ENCODE measurements around the gene CCDC17. TPM values are rescaled to one million over a fixed set of nuclear protein-coding genes. Genes with fewer than 3 reads are reported as not detected.

Gene CCDC17
- total RNA-seq, 1 experiment from 2014 or later: 1.9 TPM

DNA sequence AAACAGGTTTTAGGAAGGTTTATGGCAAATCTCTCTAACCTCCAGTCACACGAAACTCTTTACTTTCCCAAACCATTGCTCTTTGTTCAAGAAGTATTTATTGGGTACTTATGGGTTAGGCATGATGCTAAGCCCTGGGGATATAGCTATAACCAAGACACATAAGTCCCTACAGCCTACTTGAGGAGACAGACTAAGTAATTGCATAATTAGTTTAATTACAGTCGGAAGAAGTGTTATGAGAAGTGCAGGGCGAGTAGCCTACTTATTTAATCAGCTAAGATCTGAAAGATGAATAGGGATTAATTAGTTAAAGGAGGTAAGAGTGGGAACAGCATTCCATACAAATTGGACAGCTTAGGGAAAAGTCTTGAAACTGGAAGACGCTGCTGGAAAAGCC is 53.2 kb downstream of the CCDC17 start:
- no peak overlapping the region for H2AFZ ChIP-seq (ENCODE audit: low read length)
- H4K8ac ChIP-seq (replicated peaks; ENCODE audit: insufficient read length, low read depth, low read length): no peak overlapping the region
- H3K23ac ChIP-seq (ENCODE audit: insufficient read length, low read depth, low read length): no peak overlapping the region
- no peak overlapping the region for H3K56ac ChIP-seq (ENCODE audit: insufficient read length, low read depth, low read length)
- no CpG with 5 or more reads among the region's 4 CpGs for WGBS (ENCODE audit: extremely low coverage, insufficient read length, low lambda C conversion rate)
- no peak overlapping the region for H3K18ac ChIP-seq (ENCODE audit: insufficient read length, low read depth, low read length)
- no peak overlapping the region for H2BK5ac ChIP-seq (ENCODE audit: insufficient read length, low read length)
- no peak overlapping the region for H2BK20ac ChIP-seq (ENCODE audit: low read depth, low read length, poor library complexity, severe bottlenecking)
- H3K79me1 ChIP-seq (ENCODE audit: insufficient read depth, low read depth, low read length, poor library complexity, severe bottlenecking): no peaks in the 10 kb centered on the region
- Mint-ChIP-seq H3K4me3 (no peak overlapping the region), H3K27ac (peak overlapping the region in 2 of 3 experiments; percentile 4 to 16; a peak in 2 of 7 replicates), H3K27me3 (ENCODE audit: low read depth) (no peaks in the 10 kb centered on the region), H3K4me1 (peaks cover 22 to 23% of the 10 kb centered on the region in 2 experiments), H3K36me3 (ENCODE audit: insufficient read depth in 1 of 3, low read depth in 3 of 3) (peaks cover 29 to 61% (median 40%) of the 10 kb centered on the region in 3 experiments; a peak in 6 of 7 replicates), H3K9me3 (no peaks in the 10 kb centered on the region)
- H2AK5ac ChIP-seq (ENCODE audit: insufficient read length, low read length): no peak overlapping the region
- H3K27ac ChIP-seq (ENCODE audit: insufficient read length, low read depth, low read length): no peak overlapping the region
- no peak overlapping the region for H3K4me2 ChIP-seq (ENCODE audit: insufficient read depth, insufficient read length, low read length)
- H2BK120ac ChIP-seq (ENCODE audit: low read depth, low read length, poor library complexity, severe bottlenecking): no peak overlapping the region
- no peak overlapping the region for H2BK15ac ChIP-seq (ENCODE audit: low read depth, low read length)
- H3T11ph ChIP-seq (ENCODE audit: low read length): no peak overlapping the region
- H2BK12ac ChIP-seq (ENCODE audit: insufficient read length, low read depth, low read length): no peak overlapping the region
- no peak overlapping the region for H3K9ac ChIP-seq (ENCODE audit: extremely low read depth, insufficient read length, low read length)
- H4K5ac ChIP-seq (ENCODE audit: insufficient read length, low read depth, low read length): no peak overlapping the region
- H3K9me3 ChIP-seq (ENCODE audit: control insufficient read depth, low read depth, low read length): no peaks in the 10 kb centered on the region
- 0 out of 2 replicates have a peak, but pooled peaks cover 2% of the 10 kb centered on the region for H3K4me1 ChIP-seq (ENCODE audit: insufficient read depth, low read length)
- TF ChIP-seq, protein P1, sequence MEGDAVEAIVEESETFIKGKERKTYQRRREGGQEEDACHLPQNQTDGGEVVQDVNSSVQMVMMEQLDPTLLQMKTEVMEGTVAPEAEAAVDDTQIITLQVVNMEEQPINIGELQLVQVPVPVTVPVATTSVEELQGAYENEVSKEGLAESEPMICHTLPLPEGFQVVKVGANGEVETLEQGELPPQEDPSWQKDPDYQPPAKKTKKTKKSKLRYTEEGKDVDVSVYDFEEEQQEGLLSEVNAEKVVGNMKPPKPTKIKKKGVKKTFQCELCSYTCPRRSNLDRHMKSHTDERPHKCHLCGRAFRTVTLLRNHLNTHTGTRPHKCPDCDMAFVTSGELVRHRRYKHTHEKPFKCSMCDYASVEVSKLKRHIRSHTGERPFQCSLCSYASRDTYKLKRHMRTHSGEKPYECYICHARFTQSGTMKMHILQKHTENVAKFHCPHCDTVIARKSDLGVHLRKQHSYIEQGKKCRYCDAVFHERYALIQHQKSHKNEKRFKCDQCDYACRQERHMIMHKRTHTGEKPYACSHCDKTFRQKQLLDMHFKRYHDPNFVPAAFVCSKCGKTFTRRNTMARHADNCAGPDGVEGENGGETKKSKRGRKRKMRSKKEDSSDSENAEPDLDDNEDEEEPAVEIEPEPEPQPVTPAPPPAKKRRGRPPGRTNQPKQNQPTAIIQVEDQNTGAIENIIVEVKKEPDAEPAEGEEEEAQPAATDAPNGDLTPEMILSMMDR (conservative IDR thresholded peaks at IDR 0.05): no peak
- no peaks in the 10 kb centered on the region for H3K27me3 ChIP-seq (ENCODE audit: insufficient read depth, low read length)
- no peaks in the 10 kb centered on the region for H3K79me2 ChIP-seq (ENCODE audit: insufficient read depth, low read length)
- H3K4ac ChIP-seq (ENCODE audit: low read depth, low read length): no peak overlapping the region
- no peaks in the 10 kb centered on the region for H3K23me2 ChIP-seq (ENCODE audit: insufficient read length, low read depth, low read length, poor library complexity, severe bottlenecking)
- H4K20me1 ChIP-seq (ENCODE audit: control insufficient read depth, insufficient read depth, insufficient read length): no peaks in the 10 kb centered on the region
- no peak overlapping the region for H4K91ac ChIP-seq (ENCODE audit: insufficient read length, low read depth, low read length)
- no peak overlapping the region for H3K14ac ChIP-seq (ENCODE audit: insufficient read depth, low read length)
- no peak for DNase-seq

Other genes starting within 250 kb of the CCDC17 start
- gene TESK2, start 132.9 kb downstream of the CCDC17 start, total RNA-seq (2021): 6.2 and 7.2 TPM in 2 replicates
- 1.4 and 2.4 TPM in 2 replicates for gene CCDC163, start 124.0 kb downstream of the CCDC17 start, total RNA-seq (2021)
- gene MMACHC, start 123.8 kb downstream of the CCDC17 start, total RNA-seq (2021): 11.9 and 12.8 TPM in 2 replicates
- gene PRDX1, start 102.2 kb downstream of the CCDC17 start, total RNA-seq (2021): 1,003 and 1,011 TPM in 2 replicates
- gene AKR1A1, start 73.2 kb downstream of the CCDC17 start, total RNA-seq (2021): 286 and 311 TPM in 2 replicates
- gene NASP, start 40.0 kb downstream of the CCDC17 start, total RNA-seq (2021): 484 and 514 TPM in 2 replicates
- gene GPBP1L1, start 62.5 kb upstream of the CCDC17 start, total RNA-seq (2021): 101 and 115 TPM in 2 replicates
- gene TMEM69, start 64.1 kb upstream of the CCDC17 start, total RNA-seq (2021): 29.1 and 30.7 TPM in 2 replicates
- gene IPP, start 126.6 kb upstream of the CCDC17 start, total RNA-seq (2021): 5.4 and 6.3 TPM in 2 replicates
- 28.8 and 29.7 TPM in 2 replicates for gene MAST2, start 179.6 kb upstream of the CCDC17 start, total RNA-seq (2021)

Data from H9 (cell line).